ENCODE data around the gene PRKX. TPM values are rescaled to one million over a fixed set of nuclear protein-coding genes. Genes with fewer than 3 reads are reported as not detected.

PRKX gene
- total and polyA plus RNA-seq, 2 of the 8 experiments (the other 6 are each of a cell fraction or from before 2014, with no cell fraction given): 19.4 to 55.3 TPM

- Histone ChIP-seq H2AK5ac (ENCODE audit: low read depth, low read length) (no peak overlapping the region), H3K56ac (replicated peaks; ENCODE audit: insufficient read length, low read depth, low read length) (no peak overlapping the region), H2BK15ac (ENCODE audit: low read length) (no peak overlapping the region), H4K8ac (ENCODE audit: extremely low read depth, insufficient read depth, low read length) (no peak overlapping the region), H3K79me1 (ENCODE audit: low read depth, low read length) (no peaks in the 10 kb centered on the region), H4K91ac (replicated peaks; ENCODE audit: insufficient read length, low read length) (no peak overlapping the region), H3K4me1 (replicated peaks in 1 of 4; ENCODE audit: control insufficient read depth in 3 of 4, insufficient read depth in 4 of 4, low read length in 3 of 4) (no peaks in the 10 kb centered on the region), H2AFZ (ENCODE audit: low read length) (no peak overlapping the region), H3K9me3 (ENCODE audit: insufficient read depth in 2 of 2, low read depth in 1 of 2, low read length in 1 of 2) (no peaks in the 10 kb centered on the region), H3K18ac (ENCODE audit: extremely low read depth, low read length) (no peak overlapping the region), H4K20me1 (replicated peaks in 1 of 2; ENCODE audit: control insufficient read depth in 1 of 2, insufficient read depth in 2 of 2, low read length in 2 of 2) (no peaks in the 10 kb centered on the region), H2BK120ac (replicated peaks; ENCODE audit: low read depth, low read length) (no peak overlapping the region), H3K9ac (replicated peaks in 1 of 4; ENCODE audit: extremely low read depth in 1 of 4, low read depth in 3 of 4, low read length in 3 of 4) (no peak overlapping the region), H3K36me3 (ENCODE audit: control insufficient read depth in 2 of 4, insufficient read depth in 4 of 4, low read length in 3 of 4) (peaks cover 0 to 10% (median under 1%) of the 10 kb centered on the region in 4 experiments; a peak in 4 of 8 replicates), H3K4me3 (ENCODE audit: extremely low read depth in 1 of 4, insufficient read depth in 2 of 4, low read depth in 3 of 4, low read length in 4 of 4) (no peak overlapping the region), H3K4ac (replicated peaks; ENCODE audit: insufficient read length, low read depth, low read length) (no peak overlapping the region), H2BK20ac (ENCODE audit: low read length) (no peak overlapping the region), H3K23ac (ENCODE audit: insufficient read length) (no peak overlapping the region), H2BK12ac (ENCODE audit: low read depth, low read length) (no peak overlapping the region), H3K14ac (ENCODE audit: insufficient read length) (no peak overlapping the region), H3K27me3 (replicated peaks in 1 of 4; ENCODE audit: control insufficient read depth in 3 of 4, extremely low read depth in 1 of 4, insufficient read depth in 3 of 4, low read length in 3 of 4) (no peaks in the 10 kb centered on the region), H3K27ac (ENCODE audit: low read depth, low read length) (no peak overlapping the region), H3K79me2 (ENCODE audit: control insufficient read depth in 1 of 2, insufficient read depth in 2 of 2, low read length in 2 of 2) (no peaks in the 10 kb centered on the region), H2BK5ac (ENCODE audit: low read depth, low read length) (no peak overlapping the region), H3K4me2 (ENCODE audit: insufficient read depth in 1 of 2, low read depth in 2 of 2, low read length in 2 of 2) (no peak overlapping the region), H4K5ac (ENCODE audit: insufficient read length, low read depth, low read length) (no peak overlapping the region), H3K23me2 (ENCODE audit: low read depth, low read length) (no peaks in the 10 kb centered on the region)
- no peak for TF ChIP-seq POLR2A (IDR thresholded peaks at IDR 0.05; ENCODE audit: control extremely low read depth in 1 of 2, low read depth in 2 of 2, low read length in 2 of 2)
- TF ChIP-seq RAD21 (IDR thresholded peaks at IDR 0.05 in 1 of 2, conservative IDR thresholded peaks at IDR 0.05 in 1 of 2; ENCODE audit: low read depth in 2 of 2, low read length in 2 of 2): no peak
- TF ChIP-seq SP2 (IDR thresholded peaks at IDR 0.05; ENCODE audit: low read length): no peak
- TF ChIP-seq SP4 (IDR thresholded peaks at IDR 0.05; ENCODE audit: low read length): no peak
- TF ChIP-seq, protein P1, sequence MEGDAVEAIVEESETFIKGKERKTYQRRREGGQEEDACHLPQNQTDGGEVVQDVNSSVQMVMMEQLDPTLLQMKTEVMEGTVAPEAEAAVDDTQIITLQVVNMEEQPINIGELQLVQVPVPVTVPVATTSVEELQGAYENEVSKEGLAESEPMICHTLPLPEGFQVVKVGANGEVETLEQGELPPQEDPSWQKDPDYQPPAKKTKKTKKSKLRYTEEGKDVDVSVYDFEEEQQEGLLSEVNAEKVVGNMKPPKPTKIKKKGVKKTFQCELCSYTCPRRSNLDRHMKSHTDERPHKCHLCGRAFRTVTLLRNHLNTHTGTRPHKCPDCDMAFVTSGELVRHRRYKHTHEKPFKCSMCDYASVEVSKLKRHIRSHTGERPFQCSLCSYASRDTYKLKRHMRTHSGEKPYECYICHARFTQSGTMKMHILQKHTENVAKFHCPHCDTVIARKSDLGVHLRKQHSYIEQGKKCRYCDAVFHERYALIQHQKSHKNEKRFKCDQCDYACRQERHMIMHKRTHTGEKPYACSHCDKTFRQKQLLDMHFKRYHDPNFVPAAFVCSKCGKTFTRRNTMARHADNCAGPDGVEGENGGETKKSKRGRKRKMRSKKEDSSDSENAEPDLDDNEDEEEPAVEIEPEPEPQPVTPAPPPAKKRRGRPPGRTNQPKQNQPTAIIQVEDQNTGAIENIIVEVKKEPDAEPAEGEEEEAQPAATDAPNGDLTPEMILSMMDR (IDR thresholded peaks at IDR 0.05; ENCODE audit: control extremely low read depth in 1 of 3, insufficient read depth in 1 of 3, low read depth in 1 of 3, low read length in 3 of 3): no peak
- no peak for TF ChIP-seq BRCA1 (IDR thresholded peaks at IDR 0.05; ENCODE audit: low read depth, low read length)
- TF ChIP-seq SIX5 (IDR thresholded peaks at IDR 0.05; ENCODE audit: low read depth, low read length): no peak
- no peak for TF ChIP-seq SAP30 (IDR thresholded peaks at IDR 0.05; ENCODE audit: insufficient read depth, insufficient replicate concordance, low read length)
- TF ChIP-seq, protein P2, sequence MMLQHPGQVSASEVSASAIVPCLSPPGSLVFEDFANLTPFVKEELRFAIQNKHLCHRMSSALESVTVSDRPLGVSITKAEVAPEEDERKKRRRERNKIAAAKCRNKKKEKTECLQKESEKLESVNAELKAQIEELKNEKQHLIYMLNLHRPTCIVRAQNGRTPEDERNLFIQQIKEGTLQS (IDR thresholded peaks at IDR 0.05; ENCODE audit: insufficient read depth, low read depth, low read length): no peak
- TF ChIP-seq HDAC6 (IDR thresholded peaks at IDR 0.05; ENCODE audit: low read depth, low read length): no peak
- no peak for TF ChIP-seq CBX8 (IDR thresholded peaks at IDR 0.05; ENCODE audit: borderline replicate concordance, low read depth, low read length)
- no peak for DNase-seq (ENCODE audit: low read depth in 1 of 2, low spot score in 2 of 2)
- ChIA-PET POLR2A (ENCODE audit: partially characterized antibody) (no interaction called here), CTCF (ENCODE audit: partially characterized antibody) (interaction anchor here (0.6 to 0.7 kb wide), 2 partner anchors 11 to 72 kb away, joined by 3 to 4 read pairs; no protein-coding TSS in a partner anchor)
- WGBS, 2 experiments (ENCODE audit: extremely low coverage in 1 of 2, insufficient coverage in 1 of 2, insufficient read length in 1 of 2, insufficient replicate concordance in 2 of 2, low coverage in 1 of 2, low lambda C conversion rate in 2 of 2, missing lambda C conversion rate in 1 of 2): 100% methylated on average over 2 of the region's 2 CpGs; no CpG with 5 or more reads in 1 of the 2 experiments
- no peak for FAIRE-seq
Measured at GRCh38 chrX:3648084-3648483, 65.4 kb downstream of the PRKX start.
